Smooth muscle cell (in vitro differentiated cells): ENCODE measurements around the gene ZNF644. TPM values are rescaled to one million over a fixed set of nuclear protein-coding genes. Genes with fewer than 3 reads are reported as not detected.

Experiments
- DNase-seq: peaks from one replicate; lab custom pipeline; 2025; ENCODE audit not compliant: unreplicated experiment; lab: John Stamatoyannopoulos, UW
- H2AFZ ChIP-seq: fragments of 200-600 bp; sonication (generic); 2 replicates; pipeline ENCODE4 v1.6.0; 2016; ENCODE audit warnings: antibody characterized with exemption, low read depth, mild to moderate bottlenecking
- H3F3A ChIP-seq: fragments of 200-600 bp; sonication (generic); 2 replicates; pipeline ENCODE4 v1.6.0; 2017; ENCODE audit warnings: antibody characterized with exemption, low read depth
- H3K27ac ChIP-seq: fragments of 200-600 bp; sonication (generic); 2 replicates; pipeline ENCODE4 v1.5.1; 2016; ENCODE audit warnings: low read depth, mild to moderate bottlenecking
- H3K27me3 ChIP-seq: fragments of 200-600 bp; sonication (generic); 2 replicates; pipeline ENCODE4 v1.6.1; 2016; ENCODE audit warnings: low read depth, mild to moderate bottlenecking
- H3K36me3 ChIP-seq: fragments of 200-600 bp; sonication (generic); 2 replicates; pipeline ENCODE4 v1.5.1; 2016; ENCODE audit warnings: low read depth
- H3K4me1 ChIP-seq: fragments of 200-600 bp; sonication (generic); 2 replicates; pipeline ENCODE4 v1.5.1; 2016; ENCODE audit warnings: low read depth
- H3K4me2 ChIP-seq: fragments of 200-600 bp; sonication (generic); 2 replicates; pipeline ENCODE4 v1.6.0; 2016; ENCODE audit warnings: mild to moderate bottlenecking
- H3K4me3 ChIP-seq: fragments of 200-600 bp; sonication (generic); 2 replicates; pipeline ENCODE4 v1.5.1; 2016; ENCODE audit warnings: mild to moderate bottlenecking
- H3K79me2 ChIP-seq: fragments of 200-600 bp; sonication (generic); 2 replicates; pipeline ENCODE4 v1.6.0; 2016; ENCODE audit warnings: low read depth, mild to moderate bottlenecking
- H3K9ac ChIP-seq: fragments of 200-600 bp; sonication (generic); 2 replicates; pipeline ENCODE4 v1.6.0; 2016; ENCODE audit warnings: low read depth
- H3K9me3 ChIP-seq: fragments of 200-600 bp; sonication (generic); replicated peaks from 2 replicates; pipeline ENCODE4 v1.5.1; 2016; ENCODE audit warnings: low read depth
- H4K20me1 ChIP-seq: fragments of 200-600 bp; sonication (generic); 2 replicates; pipeline ENCODE4 v1.6.0; 2016; ENCODE audit warnings: low read depth
- WGBS: methylation state at CpG from one replicate; pipeline ENCODE4 v1.1.7; 2016; ENCODE audit warnings: low lambda C conversion rate; 5-methylcytosine and 5-hydroxymethylcytosine counted together
- polyA plus RNA-seq: library from polyadenylated mRNA; unstranded; fragments of >200 nt; fragmentation: Nextera tagmentation; extraction: Ambion mirVana; gene quantifications from 2 replicates; pipeline ENCODE4 v1.2.1, GENCODE V29; 2016
- total RNA-seq: library from RNA; depleted of rRNA; stranded (reverse); fragments of >200 nt; gene quantifications from 2 replicates; pipeline ENCODE4 v1.2.3, GENCODE V29; 2014
- TF ChIP-seq, protein P1 (sequence below): fragments of 200-600 bp; sonication (generic); IDR thresholded peaks from 2 replicates; pipeline ENCODE4 v1.5.1; 2017; ENCODE audit warnings: borderline replicate concordance, mild to moderate bottlenecking, antibody characterized with exemption; ENCODE audit not compliant: insufficient read depth, poor library complexity, severe bottlenecking

Gene ZNF644
- total and polyA plus RNA-seq, 2 experiments from 2014 or later: 22.9 to 102 TPM

DNA sequence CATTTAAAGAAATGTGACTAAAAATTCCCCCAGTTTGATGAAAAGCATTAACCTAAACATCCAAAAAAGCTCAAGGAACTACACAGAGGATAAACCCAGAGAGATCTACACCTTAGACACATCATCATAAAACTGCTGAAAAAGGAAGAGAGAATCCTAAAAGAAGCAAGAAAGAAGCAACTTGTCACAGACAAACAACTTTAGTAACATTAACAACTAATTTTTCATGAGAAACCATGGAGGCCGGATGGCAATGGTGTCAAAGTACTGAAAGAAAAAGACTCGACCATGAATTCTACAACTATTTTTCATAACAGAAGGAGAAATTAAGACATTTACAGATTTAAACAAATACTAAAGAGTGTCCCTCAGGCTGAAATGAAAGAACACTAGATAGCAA lies 17.7 kb downstream of the ZNF644 start:
- no peaks in the 10 kb centered on the region for H3K9me3 ChIP-seq
- H2AFZ ChIP-seq: no peak overlapping the region
- no peaks in the 10 kb centered on the region for H3K36me3 ChIP-seq
- H3F3A ChIP-seq: peaks cover 27% of the 10 kb centered on the region
- TF ChIP-seq, protein P1, sequence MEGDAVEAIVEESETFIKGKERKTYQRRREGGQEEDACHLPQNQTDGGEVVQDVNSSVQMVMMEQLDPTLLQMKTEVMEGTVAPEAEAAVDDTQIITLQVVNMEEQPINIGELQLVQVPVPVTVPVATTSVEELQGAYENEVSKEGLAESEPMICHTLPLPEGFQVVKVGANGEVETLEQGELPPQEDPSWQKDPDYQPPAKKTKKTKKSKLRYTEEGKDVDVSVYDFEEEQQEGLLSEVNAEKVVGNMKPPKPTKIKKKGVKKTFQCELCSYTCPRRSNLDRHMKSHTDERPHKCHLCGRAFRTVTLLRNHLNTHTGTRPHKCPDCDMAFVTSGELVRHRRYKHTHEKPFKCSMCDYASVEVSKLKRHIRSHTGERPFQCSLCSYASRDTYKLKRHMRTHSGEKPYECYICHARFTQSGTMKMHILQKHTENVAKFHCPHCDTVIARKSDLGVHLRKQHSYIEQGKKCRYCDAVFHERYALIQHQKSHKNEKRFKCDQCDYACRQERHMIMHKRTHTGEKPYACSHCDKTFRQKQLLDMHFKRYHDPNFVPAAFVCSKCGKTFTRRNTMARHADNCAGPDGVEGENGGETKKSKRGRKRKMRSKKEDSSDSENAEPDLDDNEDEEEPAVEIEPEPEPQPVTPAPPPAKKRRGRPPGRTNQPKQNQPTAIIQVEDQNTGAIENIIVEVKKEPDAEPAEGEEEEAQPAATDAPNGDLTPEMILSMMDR: no peak
- H3K4me3 ChIP-seq: no peak overlapping the region
- H3K4me2 ChIP-seq: no peak overlapping the region
- no peak for DNase-seq
- H3K79me2 ChIP-seq: peaks cover 93% of the 10 kb centered on the region
- H3K27me3 ChIP-seq: no peaks in the 10 kb centered on the region
- no peak overlapping the region for H3K27ac ChIP-seq
- H3K4me1 ChIP-seq: no peaks in the 10 kb centered on the region
- peaks cover 90% of the 10 kb centered on the region for H4K20me1 ChIP-seq
- 91% methylated on average over 2 of the region's 2 CpGs for WGBS
- H3K9ac ChIP-seq: no peak overlapping the region

- no peaks in the 10 kb centered on the region for H3K4me1 ChIP-seq
- H4K20me1 ChIP-seq: peaks cover 94% of the 10 kb centered on the region
- WGBS: 88% methylated on average over 2 of the region's 2 CpGs
- H3K27ac ChIP-seq: no peak overlapping the region
- H3K4me2 ChIP-seq: no peak overlapping the region
- no peaks in the 10 kb centered on the region for H3K36me3 ChIP-seq
- H3K9me3 ChIP-seq: no peaks in the 10 kb centered on the region
- H3K27me3 ChIP-seq: no peaks in the 10 kb centered on the region
- H3K4me3 ChIP-seq: no peak overlapping the region
- TF ChIP-seq, protein P1: no peak
- H2AFZ ChIP-seq: no peak overlapping the region
- no peak for DNase-seq
- H3F3A ChIP-seq: no peaks in the 10 kb centered on the region
- H3K79me2 ChIP-seq: peaks cover 95% of the 10 kb centered on the region
- no peak overlapping the region for H3K9ac ChIP-seq
Measured at GRCh38 chr1:90996742-90997413, 25.0 kb downstream of the ZNF644 start.

DNA sequence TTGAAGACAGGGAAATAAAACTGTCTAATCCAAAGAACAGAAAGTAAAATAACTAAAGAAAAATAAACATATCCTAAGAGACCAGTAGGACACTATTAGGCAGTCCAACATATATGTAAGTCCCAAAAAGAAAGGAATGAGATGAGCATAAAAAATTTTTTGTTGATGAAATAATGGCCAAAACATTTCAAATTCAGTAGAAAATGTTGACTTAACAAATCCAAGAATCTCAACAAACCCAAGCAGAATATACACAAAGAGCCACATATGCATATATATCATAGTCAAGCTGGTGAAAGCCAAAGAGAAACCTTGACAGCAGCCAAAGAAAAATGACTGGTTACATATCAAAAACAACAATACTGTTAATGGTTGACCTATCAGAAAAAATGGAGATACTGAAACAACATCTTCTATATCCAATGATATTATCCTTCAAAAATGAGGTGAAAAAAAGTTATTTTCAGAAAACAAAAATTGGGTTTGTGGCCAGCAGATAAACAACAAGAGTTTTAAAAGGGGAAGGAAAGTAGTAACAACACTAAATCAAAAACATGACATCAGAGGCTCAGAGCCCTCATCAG lies 26.4 kb downstream of the ZNF644 start:
- no peaks in the 10 kb centered on the region for H3K9me3 ChIP-seq
- no peak overlapping the region for H3K4me2 ChIP-seq
- H3K36me3 ChIP-seq: peaks cover 3% of the 10 kb centered on the region
- peak overlapping the region; percentile 11 for H3K27ac ChIP-seq
- H3F3A ChIP-seq: no peaks in the 10 kb centered on the region
- peaks cover 99% of the 10 kb centered on the region for H4K20me1 ChIP-seq
- no peak for DNase-seq
- H3K4me1 ChIP-seq: no peaks in the 10 kb centered on the region
- peaks cover 100% of the 10 kb centered on the region for H3K79me2 ChIP-seq
- H3K4me3 ChIP-seq: no peak overlapping the region
- TF ChIP-seq, protein P1: no peak
- H3K27me3 ChIP-seq: no peaks in the 10 kb centered on the region
- H3K9ac ChIP-seq: no peak overlapping the region
- H2AFZ ChIP-seq: no peak overlapping the region

DNA sequence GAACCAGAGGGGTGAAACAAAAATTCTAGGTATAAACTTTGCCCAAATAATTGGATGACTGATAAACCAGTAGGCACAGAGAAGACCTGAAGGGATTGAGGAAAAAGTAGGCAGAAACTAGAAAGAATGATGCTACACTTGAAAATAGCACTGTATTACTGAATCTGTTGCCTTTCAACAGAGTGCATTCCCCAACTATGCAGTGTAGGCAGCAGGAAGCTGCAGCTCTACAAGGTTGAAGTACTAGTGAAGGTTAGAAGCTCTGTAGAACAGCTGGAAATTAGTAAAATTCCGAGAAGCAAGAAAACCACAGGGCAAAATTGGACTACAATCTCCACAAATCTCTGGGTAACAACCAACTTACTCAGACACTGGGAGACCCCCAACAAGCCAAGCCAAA lies 27.4 kb downstream of the ZNF644 start:
- H3K27ac ChIP-seq: no peak overlapping the region
- H3F3A ChIP-seq: no peaks in the 10 kb centered on the region
- H3K4me1 ChIP-seq: no peaks in the 10 kb centered on the region
- H2AFZ ChIP-seq: no peak overlapping the region
- H3K27me3 ChIP-seq: no peaks in the 10 kb centered on the region
- TF ChIP-seq, protein P1: no peak
- peaks cover 100% of the 10 kb centered on the region for H3K79me2 ChIP-seq
- no peak overlapping the region for H3K9ac ChIP-seq
- peaks cover 100% of the 10 kb centered on the region for H4K20me1 ChIP-seq
- no peak overlapping the region for H3K4me3 ChIP-seq
- 67% methylated on average over 1 of the region's 1 CpG for WGBS
- no peak for DNase-seq
- no peak overlapping the region for H3K4me2 ChIP-seq
- H3K9me3 ChIP-seq: no peaks in the 10 kb centered on the region
- peaks cover 3% of the 10 kb centered on the region for H3K36me3 ChIP-seq
